ENCODE data around the gene VSTM2B. TPM values are rescaled to one million over a fixed set of nuclear protein-coding genes. Genes with fewer than 3 reads are reported as not detected.

Gene VSTM2B
- total RNA-seq, 1 donor from 2014 or later = not detected

DNA sequence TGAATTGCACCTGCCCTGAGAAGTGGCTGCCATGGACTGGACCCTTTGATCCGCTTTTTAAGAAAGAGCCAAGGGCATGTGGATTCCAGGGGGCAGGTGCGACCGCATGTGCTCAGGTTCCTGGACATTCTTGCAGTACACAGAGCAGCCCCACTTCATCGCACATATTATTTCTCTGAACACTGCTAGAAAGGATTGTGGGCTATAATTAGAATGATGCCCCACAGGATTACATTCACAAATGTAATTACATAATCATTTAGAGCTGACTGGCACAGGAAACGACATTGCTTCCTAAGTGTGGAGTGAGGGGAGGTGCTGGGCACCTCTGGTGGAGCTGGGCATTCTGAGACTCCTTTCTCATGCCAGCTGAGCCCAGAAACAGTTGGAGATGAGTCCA is 37.5 kb upstream of the VSTM2B start:
- H3K4me3 ChIP-seq (ENCODE audit: low read depth, low read length) = no peak overlapping the region
- TF ChIP-seq, protein P1, sequence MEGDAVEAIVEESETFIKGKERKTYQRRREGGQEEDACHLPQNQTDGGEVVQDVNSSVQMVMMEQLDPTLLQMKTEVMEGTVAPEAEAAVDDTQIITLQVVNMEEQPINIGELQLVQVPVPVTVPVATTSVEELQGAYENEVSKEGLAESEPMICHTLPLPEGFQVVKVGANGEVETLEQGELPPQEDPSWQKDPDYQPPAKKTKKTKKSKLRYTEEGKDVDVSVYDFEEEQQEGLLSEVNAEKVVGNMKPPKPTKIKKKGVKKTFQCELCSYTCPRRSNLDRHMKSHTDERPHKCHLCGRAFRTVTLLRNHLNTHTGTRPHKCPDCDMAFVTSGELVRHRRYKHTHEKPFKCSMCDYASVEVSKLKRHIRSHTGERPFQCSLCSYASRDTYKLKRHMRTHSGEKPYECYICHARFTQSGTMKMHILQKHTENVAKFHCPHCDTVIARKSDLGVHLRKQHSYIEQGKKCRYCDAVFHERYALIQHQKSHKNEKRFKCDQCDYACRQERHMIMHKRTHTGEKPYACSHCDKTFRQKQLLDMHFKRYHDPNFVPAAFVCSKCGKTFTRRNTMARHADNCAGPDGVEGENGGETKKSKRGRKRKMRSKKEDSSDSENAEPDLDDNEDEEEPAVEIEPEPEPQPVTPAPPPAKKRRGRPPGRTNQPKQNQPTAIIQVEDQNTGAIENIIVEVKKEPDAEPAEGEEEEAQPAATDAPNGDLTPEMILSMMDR (conservative IDR thresholded peaks at IDR 0.05; ENCODE audit: low read depth, low read length) = no peak
- no peak for DNase-seq (ENCODE audit: low read depth)

- TF ChIP-seq, protein P1 (conservative IDR thresholded peaks at IDR 0.05; ENCODE audit: low read depth, low read length) = no peak
- no peak overlapping the region for H3K4me3 ChIP-seq (ENCODE audit: low read depth, low read length)
- DNase-seq (ENCODE audit: low read depth) = no peak
These were observed 36.4 kb upstream of the VSTM2B start for GRCh38 chr19:29489172-29489951.

- TF ChIP-seq, protein P1 (conservative IDR thresholded peaks at IDR 0.05; ENCODE audit: low read depth, low read length) = no peak
- DNase-seq (ENCODE audit: low read depth) = no peak
- no peak overlapping the region for H3K4me3 ChIP-seq (ENCODE audit: low read depth, low read length)
These were observed 34.3 kb upstream of the VSTM2B start for GRCh38 chr19:29491491-29491890.

- TF ChIP-seq, protein P1 (conservative IDR thresholded peaks at IDR 0.05; ENCODE audit: low read depth, low read length) = no peak
- H3K4me3 ChIP-seq (ENCODE audit: low read depth, low read length) = no peak overlapping the region
- DNase-seq (ENCODE audit: low read depth) = no peak
These were observed 33.7 kb upstream of the VSTM2B start for GRCh38 chr19:29491995-29492577.

DNA sequence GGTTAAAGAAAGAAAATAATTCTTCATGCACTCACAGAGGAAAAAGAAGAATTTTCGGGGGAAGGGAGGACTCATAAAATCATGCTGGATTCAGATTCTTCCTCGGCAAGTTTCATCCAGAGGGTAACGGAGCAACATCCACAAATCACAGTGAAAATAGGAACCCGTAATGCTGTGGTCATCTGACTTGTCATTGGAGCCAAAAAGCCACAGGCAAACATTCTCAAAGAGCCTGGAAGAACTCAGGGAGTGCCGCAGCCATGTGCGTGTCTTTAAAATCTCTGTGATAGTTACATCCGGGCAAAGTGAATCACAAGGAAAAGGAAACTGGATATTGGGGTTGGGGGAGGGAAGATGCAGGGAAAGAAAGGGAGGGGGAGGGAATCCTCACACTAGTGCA is 33.0 kb upstream of the VSTM2B start:
- no peak for DNase-seq (ENCODE audit: low read depth)
- no peak overlapping the region for H3K4me3 ChIP-seq (ENCODE audit: low read depth, low read length)
- TF ChIP-seq, protein P1 (conservative IDR thresholded peaks at IDR 0.05; ENCODE audit: low read depth, low read length) = no peak

GRCh38 chr19:29495091-29495490 is 30.7 kb upstream of the VSTM2B start:
- H3K4me3 ChIP-seq (ENCODE audit: low read depth, low read length) = no peak overlapping the region
- DNase-seq (ENCODE audit: low read depth) = no peak
- TF ChIP-seq, protein P1 (conservative IDR thresholded peaks at IDR 0.05; ENCODE audit: low read depth, low read length) = no peak
